ENCODE data around the gene ARL3. TPM values are rescaled to one million over a fixed set of nuclear protein-coding genes. Genes with fewer than 3 reads are reported as not detected.

The ARL3 gene
- total and polyA plus RNA-seq, 12 donors: 5.0 to 17.8 (median 13.6) TPM

GRCh38 chr10:102631525-102632393, 82.4 kb downstream of the ARL3 start:
- intact Hi-C loops (cut with DNase I): no loop called here
- no peak overlapping the region for H3K4me3 ChIP-seq
- peaks cover 42 to 85% (median 60%) of the 10 kb centered on the region in 9 donors for H3K4me1 ChIP-seq
- peak overlapping the region in 9 of 10 donors; percentile 9 to 88 (median 79) for H3K27ac ChIP-seq
- TF ChIP-seq CTCF (IDR thresholded peaks at IDR 0.05): no peak
- DNase-seq: no peak
- no peaks in the 10 kb centered on the region for H3K9me3 ChIP-seq
- WGBS, 2 donors: 82 to 90% methylated on average over 10 of the region's 10 CpGs
- no peak for ATAC-seq
- H3K36me3 ChIP-seq: peaks cover 0 to 19% (median 0%) of the 10 kb centered on the region in 9 donors
- H3K27me3 ChIP-seq: no peaks in the 10 kb centered on the region

GRCh38 chr10:102630663-102631062, 83.5 kb downstream of the ARL3 start:
- 81 to 83% methylated on average over 6 of the region's 6 CpGs for WGBS, 2 donors

GRCh38 chr10:102629661-102630614, 84.3 kb downstream of the ARL3 start:
- TF ChIP-seq CTCF (IDR thresholded peaks at IDR 0.05): no peak
- Histone ChIP-seq H3K27me3 (no peaks in the 10 kb centered on the region), H3K27ac (peak overlapping the region in 9 of 10 donors; percentile 80 to 97 (median 90)), H3K4me3 (no peak overlapping the region), H3K36me3 (peaks cover 0 to 19% (median 0%) of the 10 kb centered on the region in 9 donors), H3K4me1 (peaks cover 52 to 94% (median 78%) of the 10 kb centered on the region in 9 donors), H3K9me3 (no peaks in the 10 kb centered on the region)
- DNase-seq (no peak), ATAC-seq (no peak)
- intact Hi-C loops (cut with DNase I): no loop called here
- WGBS, 2 donors: 63 to 76% methylated on average over 22 of the region's 22 CpGs

More at GRCh38 chr10:102630663-102631062, 83.5 kb downstream of the ARL3 start:
- TF ChIP-seq CTCF (IDR thresholded peaks at IDR 0.05): no peak
- H3K4me3 ChIP-seq: no peak overlapping the region
- DNase-seq: no peak
- no peaks in the 10 kb centered on the region for H3K27me3 ChIP-seq
- ATAC-seq: no peak
- H3K36me3 ChIP-seq: peaks cover 0 to 19% (median 0%) of the 10 kb centered on the region in 9 donors
- H3K9me3 ChIP-seq: no peaks in the 10 kb centered on the region
- H3K4me1 ChIP-seq: peaks cover 46 to 94% (median 71%) of the 10 kb centered on the region in 9 donors
- peak overlapping the region in 4 of 10 donors; percentile 5 to 88 (median 48) for H3K27ac ChIP-seq
- intact Hi-C loops (cut with DNase I): no loop called here

GRCh38 chr10:102628451-102628911, 85.7 kb downstream of the ARL3 start:
- Histone ChIP-seq H3K9me3 (no peaks in the 10 kb centered on the region), H3K36me3 (peaks cover 0 to 19% (median 0%) of the 10 kb centered on the region in 9 donors), H3K4me1 (peaks cover 48 to 84% (median 68%) of the 10 kb centered on the region in 9 donors), H3K27me3 (no peaks in the 10 kb centered on the region), H3K4me3 (no peak overlapping the region), H3K27ac (peak overlapping the region; percentile 79 to 97 (median 89))
- ATAC-seq: peak; percentile 41 to 68 (median 63)
- TF ChIP-seq CTCF (IDR thresholded peaks at IDR 0.05): peak in 6 of 9 donors; percentile 18 to 48 (median 32)
- peak; percentile 81 to 85 for DNase-seq
- WGBS, 2 donors: 24 to 28% methylated on average over 11 of the region's 11 CpGs
- intact Hi-C loops (cut with DNase I): no loop called here

Data from heart right ventricle (tissue), 16 donors.